Measurements from ENCODE around the gene KPNB1.

KPNB1 gene

DNA sequence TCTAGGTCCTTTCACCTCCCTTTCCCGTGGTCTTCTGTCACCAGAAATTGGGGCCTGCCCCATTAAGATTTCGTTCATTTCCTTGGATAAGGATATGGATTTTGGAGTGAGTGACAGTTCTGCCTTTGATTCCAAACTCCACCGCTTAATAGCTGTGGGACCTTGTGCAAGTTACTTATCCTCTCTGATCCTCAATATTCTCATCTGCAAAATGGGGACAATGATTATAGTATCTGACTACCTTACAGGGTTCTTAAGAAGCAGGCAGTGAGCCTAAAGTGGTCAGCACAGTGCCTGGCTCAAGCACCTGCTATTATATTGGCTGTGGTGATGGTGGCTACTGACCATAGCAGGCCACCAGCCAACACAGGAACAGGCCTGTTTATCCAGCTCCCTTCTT is 59.9 kb downstream of the KPNB1 start:
- no peak for DNase-seq (ENCODE audit: low read depth)
- H3K4me3 ChIP-seq (ENCODE audit: control insufficient read depth, low read depth, low read length) = no peak overlapping the region
- TF ChIP-seq, protein P1, sequence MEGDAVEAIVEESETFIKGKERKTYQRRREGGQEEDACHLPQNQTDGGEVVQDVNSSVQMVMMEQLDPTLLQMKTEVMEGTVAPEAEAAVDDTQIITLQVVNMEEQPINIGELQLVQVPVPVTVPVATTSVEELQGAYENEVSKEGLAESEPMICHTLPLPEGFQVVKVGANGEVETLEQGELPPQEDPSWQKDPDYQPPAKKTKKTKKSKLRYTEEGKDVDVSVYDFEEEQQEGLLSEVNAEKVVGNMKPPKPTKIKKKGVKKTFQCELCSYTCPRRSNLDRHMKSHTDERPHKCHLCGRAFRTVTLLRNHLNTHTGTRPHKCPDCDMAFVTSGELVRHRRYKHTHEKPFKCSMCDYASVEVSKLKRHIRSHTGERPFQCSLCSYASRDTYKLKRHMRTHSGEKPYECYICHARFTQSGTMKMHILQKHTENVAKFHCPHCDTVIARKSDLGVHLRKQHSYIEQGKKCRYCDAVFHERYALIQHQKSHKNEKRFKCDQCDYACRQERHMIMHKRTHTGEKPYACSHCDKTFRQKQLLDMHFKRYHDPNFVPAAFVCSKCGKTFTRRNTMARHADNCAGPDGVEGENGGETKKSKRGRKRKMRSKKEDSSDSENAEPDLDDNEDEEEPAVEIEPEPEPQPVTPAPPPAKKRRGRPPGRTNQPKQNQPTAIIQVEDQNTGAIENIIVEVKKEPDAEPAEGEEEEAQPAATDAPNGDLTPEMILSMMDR (conservative IDR thresholded peaks at IDR 0.05; ENCODE audit: control insufficient read depth, insufficient read depth, low read depth, low read length) = no peak

DNA sequence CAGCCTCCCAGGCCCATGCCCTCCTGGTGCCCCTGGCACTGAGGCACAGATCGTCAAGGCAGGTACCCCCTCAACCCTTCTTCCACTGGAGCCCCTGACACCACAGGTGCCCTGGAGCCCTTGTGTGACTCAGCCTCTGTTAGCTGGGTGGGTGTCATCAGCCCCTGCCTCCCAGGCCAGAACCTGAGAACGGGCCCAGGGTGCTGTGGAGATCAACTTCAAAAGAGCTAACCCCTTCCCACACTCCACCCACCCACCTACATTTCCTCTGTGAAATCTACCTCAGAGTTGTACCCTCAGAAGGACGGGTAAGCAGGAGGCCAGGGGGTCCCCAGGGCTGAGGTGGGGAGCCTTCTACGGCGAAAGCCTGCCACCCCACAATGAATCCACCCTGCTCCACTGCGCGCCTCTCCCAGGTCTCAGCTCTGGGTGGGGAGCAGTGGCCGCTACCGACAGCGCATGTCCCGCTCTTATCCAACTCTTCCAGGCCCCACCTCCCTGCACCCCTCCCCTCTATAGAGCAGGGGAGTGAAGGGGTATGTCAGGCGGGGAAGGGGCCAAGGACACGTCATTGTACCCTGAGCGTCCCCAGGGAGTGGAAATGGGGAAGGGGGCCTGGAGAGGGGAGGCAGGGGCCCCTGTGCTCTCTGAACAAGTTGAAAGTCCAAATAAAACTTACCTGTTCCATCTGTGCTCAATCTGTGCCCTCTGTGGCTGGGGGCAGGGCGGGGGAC is 61.8 kb downstream of the KPNB1 start:
- H3K4me3 ChIP-seq (ENCODE audit: control insufficient read depth, low read depth, low read length) = no peak overlapping the region
- TF ChIP-seq, protein P1 (conservative IDR thresholded peaks at IDR 0.05; ENCODE audit: control insufficient read depth, insufficient read depth, low read depth, low read length) = no peak
- DNase-seq (ENCODE audit: low read depth) = no peak

DNA sequence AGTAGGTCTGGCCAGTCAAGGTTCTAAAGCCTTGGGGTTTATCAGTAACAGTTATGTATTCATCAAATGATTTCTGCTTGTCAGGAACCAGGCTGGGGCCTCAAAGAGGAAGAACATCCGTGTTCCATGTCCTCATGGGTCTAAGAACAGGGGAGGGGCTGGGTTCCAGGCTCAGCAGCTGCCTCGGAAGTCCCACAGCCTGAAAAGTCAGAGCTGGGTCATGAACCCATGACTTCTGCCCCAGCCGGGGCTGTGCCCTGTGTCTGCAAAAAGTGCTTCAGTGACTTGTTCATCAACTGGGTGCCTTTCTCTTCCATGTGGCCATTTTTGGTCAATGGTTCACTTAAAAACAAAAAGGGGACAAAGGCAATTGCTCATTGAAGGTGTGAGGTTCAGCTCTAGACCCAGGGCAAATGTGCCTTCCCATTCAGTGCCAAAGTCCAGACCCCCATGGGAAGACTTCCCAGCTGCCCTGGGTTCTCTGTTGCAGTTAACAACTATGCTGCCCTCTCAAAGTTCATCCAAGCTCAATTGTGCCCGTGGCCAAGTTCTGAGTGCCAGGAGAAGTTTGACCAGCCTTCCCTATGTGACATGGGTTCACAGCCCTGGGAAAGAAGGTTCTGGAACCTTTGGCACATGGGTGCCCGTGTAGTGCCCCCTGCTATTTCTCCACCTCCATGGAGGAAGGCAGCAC is 62.8 kb downstream of the KPNB1 start:
- no peak overlapping the region for H3K4me3 ChIP-seq (ENCODE audit: control insufficient read depth, low read depth, low read length)
- TF ChIP-seq, protein P1 (conservative IDR thresholded peaks at IDR 0.05; ENCODE audit: control insufficient read depth, insufficient read depth, low read depth, low read length) = no peak
- DNase-seq (ENCODE audit: low read depth) = no peak

DNA sequence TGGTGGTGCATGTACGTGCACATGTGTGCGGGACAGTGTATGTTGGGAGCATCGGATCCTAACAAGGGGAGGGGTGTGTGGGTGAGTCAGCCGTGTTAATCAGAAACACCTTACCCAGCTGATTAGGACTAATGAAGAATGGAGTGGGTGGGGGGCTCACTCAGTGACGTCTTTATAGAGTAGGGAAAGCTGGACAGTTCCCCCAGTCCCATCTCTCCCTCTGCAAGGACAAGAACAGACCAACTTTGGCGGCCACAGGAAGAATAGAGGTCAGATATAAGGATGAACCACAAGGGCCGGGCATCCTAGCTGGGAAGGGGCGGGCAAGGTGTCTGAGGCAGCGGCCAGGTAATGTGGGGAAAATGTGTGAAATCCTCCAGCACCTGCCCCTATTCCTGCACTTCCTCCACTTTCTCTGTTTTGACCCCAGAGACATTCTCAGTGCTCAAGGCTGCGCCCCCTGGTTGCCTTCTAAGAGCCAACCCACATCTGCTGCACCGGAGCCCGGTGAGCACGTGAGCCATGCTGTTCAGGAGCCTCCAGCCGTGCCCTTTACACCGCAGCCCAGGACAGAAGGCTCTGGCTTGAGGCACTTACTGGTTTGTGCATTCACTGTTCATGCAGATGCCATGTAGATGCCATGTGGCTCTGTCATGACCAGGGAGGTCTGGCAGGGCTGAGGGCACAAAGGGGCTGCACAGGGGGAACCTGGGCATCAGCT is 64.4 kb downstream of the KPNB1 start:
- no peak for DNase-seq (ENCODE audit: low read depth)
- TF ChIP-seq, protein P1 (conservative IDR thresholded peaks at IDR 0.05; ENCODE audit: control insufficient read depth, insufficient read depth, low read depth, low read length) = no peak
- H3K4me3 ChIP-seq (ENCODE audit: control insufficient read depth, low read depth, low read length) = no peak overlapping the region

DNA sequence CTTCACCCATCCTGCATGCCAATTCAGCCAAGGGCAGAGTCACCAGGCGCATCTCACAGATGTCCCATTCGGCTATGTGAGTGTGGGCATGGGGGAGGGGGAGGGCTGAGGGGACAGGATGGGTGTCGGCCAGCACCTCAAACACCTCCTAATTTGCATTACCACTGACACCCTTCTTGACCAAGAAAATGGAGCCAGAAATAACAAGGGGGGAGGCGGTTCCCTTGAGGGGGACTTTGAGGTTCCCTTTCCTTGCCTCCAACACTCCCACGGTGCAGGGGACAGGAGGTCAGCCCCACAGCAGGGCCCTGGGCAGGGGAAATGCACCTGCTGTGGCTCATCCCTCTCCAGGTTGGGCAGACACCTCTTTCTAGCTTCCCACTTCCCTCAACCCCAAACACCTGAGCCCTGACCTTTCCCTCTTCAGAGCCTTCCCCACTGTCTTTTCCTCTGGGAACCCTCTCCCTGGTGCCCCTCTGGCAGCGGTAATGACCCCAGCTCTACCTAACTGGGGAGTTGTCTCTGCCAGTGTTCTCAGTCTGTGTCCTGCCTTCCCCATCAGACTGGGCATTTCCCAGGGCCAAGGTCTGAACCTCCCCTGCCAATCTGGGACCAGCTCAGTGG is 65.2 kb downstream of the KPNB1 start:
- TF ChIP-seq, protein P1 (conservative IDR thresholded peaks at IDR 0.05; ENCODE audit: control insufficient read depth, insufficient read depth, low read depth, low read length) = no peak
- H3K4me3 ChIP-seq (ENCODE audit: control insufficient read depth, low read depth, low read length) = no peak overlapping the region
- no peak for DNase-seq (ENCODE audit: low read depth)

DNA sequence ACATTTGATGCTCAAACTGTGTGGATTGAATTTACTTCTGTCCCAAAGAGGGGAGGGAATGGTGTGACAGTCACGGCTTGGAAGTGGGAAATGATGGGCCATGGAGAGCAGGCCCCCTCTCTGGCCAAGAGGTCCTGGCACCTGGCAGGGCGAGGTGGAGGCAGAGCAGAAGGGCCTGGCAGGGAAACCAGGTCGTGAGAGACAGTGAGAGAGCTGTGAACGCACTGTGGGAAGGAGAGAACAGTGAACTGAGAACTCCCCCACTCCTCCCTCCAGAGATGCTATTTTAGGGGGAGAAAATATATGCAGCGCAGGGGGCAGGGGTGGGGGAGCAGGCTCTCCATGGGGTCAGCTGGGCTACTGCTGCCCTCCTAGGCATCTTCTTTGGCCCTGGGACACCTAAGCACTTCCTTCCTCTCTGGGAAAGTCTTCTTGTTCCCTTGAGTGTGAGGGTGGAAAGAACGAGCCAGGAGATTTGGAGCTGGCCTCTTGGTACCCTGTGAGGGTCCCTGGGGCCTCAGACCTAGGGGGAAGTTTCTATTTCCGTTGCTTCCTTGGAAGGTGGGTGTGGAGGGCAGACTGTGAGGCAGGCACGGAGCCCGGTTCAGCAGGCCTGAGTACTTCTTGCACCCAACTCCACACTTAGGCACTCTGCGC is 66.1 kb downstream of the KPNB1 start:
- TF ChIP-seq, protein P1 (conservative IDR thresholded peaks at IDR 0.05; ENCODE audit: control insufficient read depth, insufficient read depth, low read depth, low read length) = no peak
- no peak for DNase-seq (ENCODE audit: low read depth)
- no peak overlapping the region for H3K4me3 ChIP-seq (ENCODE audit: control insufficient read depth, low read depth, low read length)
